GM18499 (cell line): Measurements from ENCODE around the gene RNF133.

Experiments
- ATAC-seq: cut with Tn5 transposase; IDR thresholded peaks from one replicate; pipeline ENCODE4 v1.9.1; 2021; ENCODE audit warnings: moderate number of reproducible peaks; ENCODE audit not compliant: insufficient read depth, unreplicated experiment

The RNF133 gene

DNA sequence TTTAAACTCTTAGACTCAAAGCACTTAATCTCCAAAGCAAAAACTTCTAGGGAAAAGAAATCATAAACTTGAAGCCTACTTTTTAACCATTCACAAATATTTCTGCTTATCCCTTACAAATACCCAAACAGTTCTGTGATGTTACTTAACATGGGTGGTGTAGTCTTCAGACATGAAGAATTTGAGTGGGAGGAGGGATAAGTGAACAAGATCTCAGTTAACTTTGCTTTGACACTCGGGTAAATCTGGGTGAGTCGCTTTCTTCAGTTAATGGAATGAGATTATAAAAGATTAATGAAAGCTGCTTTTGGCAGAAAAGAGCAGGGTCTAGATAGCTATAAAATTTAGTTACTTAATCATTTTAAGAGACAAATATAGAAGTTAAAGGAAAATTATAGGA, 47.5 kb downstream of the RNF133 start:
- no peak for ATAC-seq
